Left cardiac atrium (tissue), 4 donors: ENCODE data around the gene EML6. TPM values are rescaled to one million over a fixed set of nuclear protein-coding genes. Genes with fewer than 3 reads are reported as not detected.
A peak's percentile ranks its signal among the peaks of the same experiment; 100 is the strongest.

Experiments used
- ATAC-seq, 2 donors: fragments of 200-7000 bp; cut with Tn5 transposase; one replicate each; pipeline ENCODE4 v1.9.1; 2020; ENCODE audit warnings: mild to moderate bottlenecking in 2 of 2, moderate library complexity in 2 of 2
- DNase-seq: peaks from one replicate; pipeline ENCODE4 v3.0.0-alpha.2; 2020
- intact Hi-C, 2 donors: fragments of 100-400 bp; cut with DNase I; formaldehyde crosslinking; loops; one replicate each; pipeline versions ENCODE4 v1.14.1 to v1.15.1; 2022 to 2023
- total RNA-seq, 2 donors: library from RNA; stranded (reverse); fragmentation: NEBNext Ultra II Directional; extraction: Animal tissue kit (Norgen Biotek cat#: 25700); gene quantifications; one replicate each; pipeline ENCODE4 v1.2.1, GENCODE V29; 2021
- donor health status: DM: no; HTN: yes; CAD: no.
- donor health status: DM: no; HTN: yes; CAD: no; lungs with severe emphysema.
- donor health status: DM: yes; HTN: yes; CAD: no.
- donor health status: Dilated cardiomyopathy.

Gene EML6
- total RNA-seq, 2 donors from 2014 or later: 0.52 to 0.62 TPM

GRCh38 chr2:54704238-54704637 lies 19.2 kb upstream of the EML6 start:
- intact Hi-C loops: loop anchor here in 1 of 2 donors (5.0 to 10.0 kb wide), 3 partner anchors 179 to 597 kb away; no protein-coding TSS in a partner anchor
- ATAC-seq: no peak
- DNase-seq: no peak

- ATAC-seq (peak; percentile 48 to 66), DNase-seq (no peak)
- intact Hi-C loops: loop anchor here in 1 of 2 donors (5.0 to 10.0 kb wide), 3 partner anchors 180 to 598 kb away; no protein-coding TSS in a partner anchor
These were observed 18.5 kb upstream of the EML6 start for GRCh38 chr2:54704688-54705605.

GRCh38 chr2:54706622-54707021 lies 16.8 kb upstream of the EML6 start:
- intact Hi-C loops: loop anchor here in 1 of 2 donors (10.0 kb wide), 1 partner anchor 182 kb away; no protein-coding TSS in a partner anchor
- DNase-seq: no peak
- ATAC-seq: no peak

GRCh38 chr2:54708584-54709335 lies 14.7 kb upstream of the EML6 start:
- DNase-seq (peak; percentile 46), ATAC-seq (peak; percentile 86 to 87)
- intact Hi-C loops: loop anchor here in 1 of 2 donors (10.0 kb wide), 1 partner anchor 184 kb away; no protein-coding TSS in a partner anchor

GRCh38 chr2:54709336-54709809 lies 14.1 kb upstream of the EML6 start:
- peak; percentile 56 for ATAC-seq
- intact Hi-C loops: loop anchor here in 1 of 2 donors (10.0 kb wide), 1 partner anchor 185 kb away; no protein-coding TSS in a partner anchor

GRCh38 chr2:54710216-54710615 lies 13.2 kb upstream of the EML6 start:
- no peak for DNase-seq
- no peak for ATAC-seq

More at GRCh38 chr2:54709336-54709809, 14.1 kb upstream of the EML6 start:
- DNase-seq: no peak

GRCh38 chr2:54712516-54712915 lies 10.9 kb upstream of the EML6 start:
- ATAC-seq: no peak
- no peak for DNase-seq
- intact Hi-C loops: no loop called here

More at GRCh38 chr2:54710216-54710615, 13.2 kb upstream of the EML6 start:
- intact Hi-C loops: no loop called here

- intact Hi-C loops: no loop called here
- DNase-seq: no peak
- no peak for ATAC-seq
These were observed 8.5 kb upstream of the EML6 start for GRCh38 chr2:54714996-54715395.

- ATAC-seq: no peak
- intact Hi-C loops: no loop called here
- DNase-seq: no peak
These were observed 7.1 kb upstream of the EML6 start for GRCh38 chr2:54716375-54716774.

- DNase-seq (no peak), ATAC-seq (no peak)
- intact Hi-C loops: loop anchor here in 1 of 2 donors (10.0 kb wide), 2 partner anchors 114 to 454 kb away; no protein-coding TSS in a partner anchor
These were observed 2.9 kb upstream of the EML6 start for GRCh38 chr2:54720563-54720962.

- intact Hi-C loops: loop anchor here in 1 of 2 donors (10.0 kb wide), 2 partner anchors 112 to 452 kb away; no protein-coding TSS in a partner anchor
- DNase-seq (no peak), ATAC-seq (peak in 1 of 2 donors; percentile 6)
These were observed 821 bp upstream of the EML6 start for GRCh38 chr2:54722641-54723040.

- ATAC-seq (no peak), DNase-seq (no peak)
- intact Hi-C loops: loop anchor here in 1 of 2 donors (10.0 kb wide), 2 partner anchors 111 to 451 kb away; no protein-coding TSS in a partner anchor
These were observed 616 bp downstream of the EML6 start for GRCh38 chr2:54723996-54724559.

- DNase-seq (peak; percentile 43), ATAC-seq (no peak)
- intact Hi-C loops: loop anchor here in 1 of 2 donors (10.0 kb wide), 2 partner anchors 110 to 450 kb away; no protein-coding TSS in a partner anchor
These were observed 1.3 kb downstream of the EML6 start for GRCh38 chr2:54724560-54725342.

- no peak for DNase-seq
- no peak for ATAC-seq
- intact Hi-C loops: loop anchor here in 1 of 2 donors (10.0 kb wide), 2 partner anchors 109 to 449 kb away; no protein-coding TSS in a partner anchor
These were observed 2.1 kb downstream of the EML6 start for GRCh38 chr2:54725343-54726099.

GRCh38 chr2:54726431-54726830 lies 3.0 kb downstream of the EML6 start:
- intact Hi-C loops: loop anchor here in 1 of 2 donors (10.0 kb wide), 2 partner anchors 108 to 448 kb away; no protein-coding TSS in a partner anchor
- no peak for DNase-seq
- no peak for ATAC-seq

GRCh38 chr2:54726940-54727339 lies 3.5 kb downstream of the EML6 start:
- intact Hi-C loops: loop anchor here in 1 of 2 donors (10.0 kb wide), 2 partner anchors 108 to 448 kb away; no protein-coding TSS in a partner anchor
- DNase-seq: no peak
- ATAC-seq: no peak

GRCh38 chr2:54728669-54729120 lies 5.2 kb downstream of the EML6 start:
- intact Hi-C loops: loop anchor here in 1 of 2 donors (10.0 kb wide), 2 partner anchors 106 to 446 kb away; no protein-coding TSS in a partner anchor
- ATAC-seq (no peak), DNase-seq (no peak)
